M059J (cell line): Measurements from ENCODE around the gene TMEM94. TPM values are rescaled to one million over a fixed set of nuclear protein-coding genes. Genes with fewer than 3 reads are reported as not detected.
"Not testable (repeated sequence)": the region's sequence is repeated elsewhere in the genome, so short reads cannot be mapped to it uniquely, and the experiment has no call there.

Experiments
- DNase-seq: peaks from one replicate; pipeline ENCODE4 v3.0.0-alpha.2; 2012; ENCODE audit warnings: low read depth
- total RNA-seq: library from RNA; depleted of rRNA; stranded (reverse); fragments of >200 nt; shearing (Covaris generic); gene quantifications from 2 replicates; pipeline ENCODE4 v1.2.3, GENCODE V29; 2014

The TMEM94 gene
- total RNA-seq, 1 experiment from 2014 or later = 29.1 TPM

GRCh38 chr17:75476752-75477489 is 20.5 kb downstream of the TMEM94 start:
- no peak for DNase-seq

- DNase-seq = not testable (repeated sequence)
Measured at GRCh38 chr17:75477490-75477862, 21.0 kb downstream of the TMEM94 start.

- no peak for DNase-seq
Measured at GRCh38 chr17:75478508-75478907, 22.1 kb downstream of the TMEM94 start.

- no peak for DNase-seq
Measured at GRCh38 chr17:75480281-75480680, 23.8 kb downstream of the TMEM94 start.

GRCh38 chr17:75481194-75482068 is 25.0 kb downstream of the TMEM94 start:
- no peak for DNase-seq

- DNase-seq = no peak
Measured at GRCh38 chr17:75482098-75482942, 25.9 kb downstream of the TMEM94 start.

- no peak for DNase-seq
Measured at GRCh38 chr17:75485688-75486087, 29.3 kb downstream of the TMEM94 start.

GRCh38 chr17:75486151-75486550 is 29.7 kb downstream of the TMEM94 start:
- DNase-seq = no peak

GRCh38 chr17:75486951-75487350 is 30.5 kb downstream of the TMEM94 start:
- DNase-seq = no peak

- no peak for DNase-seq
Measured at GRCh38 chr17:75487351-75488070, 31.1 kb downstream of the TMEM94 start.

GRCh38 chr17:75488693-75489510 is 32.5 kb downstream of the TMEM94 start:
- DNase-seq = no peak

- DNase-seq = no peak
Measured at GRCh38 chr17:75489511-75489955, 33.1 kb downstream of the TMEM94 start.

- no peak for DNase-seq
Measured at GRCh38 chr17:75490173-75490743, 33.8 kb downstream of the TMEM94 start.

- no peak for DNase-seq
Measured at GRCh38 chr17:75490953-75491649, 34.7 kb downstream of the TMEM94 start.

- no peak for DNase-seq
Measured at GRCh38 chr17:75491680-75492079, 35.2 kb downstream of the TMEM94 start.

- DNase-seq = no peak
Measured at GRCh38 chr17:75492555-75493168, 36.2 kb downstream of the TMEM94 start.

- no peak for DNase-seq
Measured at GRCh38 chr17:75493476-75494129, 37.2 kb downstream of the TMEM94 start.

- DNase-seq = no peak
Measured at GRCh38 chr17:75494326-75494877, 38.0 kb downstream of the TMEM94 start.
